ENCODE results near the gene POLR3B.

POLR3B gene

DNA sequence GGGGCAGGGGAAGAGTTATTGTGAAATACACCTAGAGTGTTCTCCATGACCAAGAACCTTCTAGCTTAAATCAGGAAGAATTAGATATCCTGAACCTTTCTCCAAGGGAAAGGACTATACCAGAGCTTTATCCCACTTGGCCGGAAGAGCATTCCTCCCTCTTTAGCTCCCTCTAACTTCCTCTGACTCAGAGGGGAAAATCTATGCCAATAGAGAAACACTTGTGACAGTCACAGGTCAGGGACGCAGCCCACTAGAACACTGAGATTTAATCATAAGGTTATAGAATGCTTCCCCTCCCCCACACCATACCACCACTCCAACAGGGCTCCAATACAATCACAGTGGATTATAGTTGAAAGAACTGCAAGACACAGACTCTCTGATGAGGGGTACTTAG lies 169.8 kb downstream of the POLR3B start:
- H3K27me3 Mint-ChIP-seq = peaks cover 1% of the 10 kb centered on the region
- no peaks in the 10 kb centered on the region for H3K4me1 Mint-ChIP-seq (ENCODE audit: low read depth)
- intact Hi-C loops (cut with micrococcal nuclease) = no loop called here
- H3K36me3 Mint-ChIP-seq (ENCODE audit: low read depth) = no peaks in the 10 kb centered on the region
- H3K9me3 Mint-ChIP-seq = no peaks in the 10 kb centered on the region
- no peak overlapping the region for H3K4me3 Mint-ChIP-seq
- H3K27ac Mint-ChIP-seq = no peak overlapping the region

DNA sequence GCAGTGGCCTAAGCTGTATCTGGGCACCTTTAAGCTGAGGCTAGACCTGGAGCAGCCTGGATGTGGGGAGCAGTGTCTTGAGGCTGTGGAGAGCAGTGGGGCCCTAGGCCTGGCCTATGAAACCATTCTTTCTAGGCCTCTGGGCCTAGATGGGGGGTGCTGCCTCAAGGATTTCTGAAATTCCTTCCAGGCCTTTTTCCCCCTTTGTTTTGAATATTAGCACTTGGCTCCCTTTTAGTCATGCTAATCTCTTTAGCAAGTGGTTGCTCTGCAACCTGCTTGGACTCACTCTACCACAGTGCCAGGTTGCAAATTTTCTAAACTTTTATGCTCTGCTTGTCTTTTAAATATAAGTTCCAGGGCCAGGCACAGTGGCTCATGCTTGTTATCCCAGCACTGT lies 183.7 kb downstream of the POLR3B start:
- Mint-ChIP-seq H3K27me3 (no peaks in the 10 kb centered on the region), H3K27ac (no peak overlapping the region), H3K9me3 (no peaks in the 10 kb centered on the region), H3K36me3 (ENCODE audit: low read depth) (no peaks in the 10 kb centered on the region), H3K4me1 (ENCODE audit: low read depth) (no peaks in the 10 kb centered on the region), H3K4me3 (no peak overlapping the region)
- intact Hi-C loops (cut with micrococcal nuclease) = no loop called here

DNA sequence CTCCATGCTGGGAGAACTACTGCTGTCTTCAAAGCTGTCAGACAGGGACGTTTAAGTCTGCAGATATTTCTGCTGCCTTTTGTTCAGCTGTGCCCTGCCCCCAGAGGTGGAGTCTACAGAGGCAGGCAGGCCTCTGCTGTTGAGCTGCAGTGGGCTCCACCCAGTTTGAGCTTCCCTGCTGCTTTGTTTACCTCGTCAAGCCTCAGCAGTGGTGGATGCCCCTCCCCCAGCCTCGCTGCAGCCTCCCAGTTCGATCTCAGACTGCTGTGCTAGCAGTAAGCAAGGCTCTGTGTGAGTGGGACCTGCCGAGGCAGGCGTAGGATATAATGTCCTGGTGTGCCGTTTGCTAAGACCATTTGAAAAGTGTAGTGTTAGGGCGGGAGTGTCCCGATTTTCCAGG lies 193.9 kb downstream of the POLR3B start:
- H3K4me1 Mint-ChIP-seq (ENCODE audit: low read depth) = no peaks in the 10 kb centered on the region
- intact Hi-C loops (cut with micrococcal nuclease) = no loop called here
- no peaks in the 10 kb centered on the region for H3K36me3 Mint-ChIP-seq (ENCODE audit: low read depth)
- H3K27ac Mint-ChIP-seq = no peak overlapping the region
- H3K27me3 Mint-ChIP-seq = peaks cover 7% of the 10 kb centered on the region
- H3K9me3 Mint-ChIP-seq = peaks cover 31% of the 10 kb centered on the region
- no peak overlapping the region for H3K4me3 Mint-ChIP-seq

DNA sequence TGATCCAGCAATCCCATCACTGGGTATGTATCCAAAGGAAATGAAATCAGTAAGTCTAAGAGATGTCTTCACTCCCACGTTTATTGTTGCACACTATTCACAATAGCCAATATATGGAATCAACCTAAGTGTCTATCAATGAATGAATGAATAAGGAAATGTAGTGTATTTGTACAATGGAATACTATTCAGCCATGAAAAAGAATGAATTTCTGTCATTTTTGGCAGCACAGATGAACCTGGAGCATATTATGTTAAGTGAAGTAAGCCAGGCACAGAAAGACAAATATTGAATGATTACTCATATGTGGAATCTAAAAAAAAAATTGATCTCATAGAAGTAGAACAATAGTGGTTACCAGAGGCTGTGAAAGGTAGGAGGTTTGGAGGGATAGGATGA lies 194.7 kb downstream of the POLR3B start:
- Mint-ChIP-seq H3K9me3 (peaks cover 31% of the 10 kb centered on the region), H3K36me3 (ENCODE audit: low read depth) (no peaks in the 10 kb centered on the region), H3K4me3 (no peak overlapping the region), H3K27me3 (peaks cover 7% of the 10 kb centered on the region), H3K4me1 (ENCODE audit: low read depth) (no peaks in the 10 kb centered on the region), H3K27ac (no peak overlapping the region)
- intact Hi-C loops (cut with micrococcal nuclease) = no loop called here
